Erythroblast (primary cell): ENCODE measurements around the gene BCAR3.

ENCODE experiments used
- GATA1 ChIP-seq: IDR thresholded peaks from 2 replicates; pipeline ENCODE4 v1.6.1; 2011; ENCODE audit warnings: low read depth, mild to moderate bottlenecking, control low read depth, low read length, moderate library complexity
- POLR2A ChIP-seq: IDR thresholded peaks from 2 replicates; pipeline ENCODE4 v1.6.1; 2011; ENCODE audit warnings: mild to moderate bottlenecking, low read length

- TF ChIP-seq POLR2A = no peak
- TF ChIP-seq GATA1 = no peak
Measured at GRCh38 chr1:93690921-93691789, 9.5 kb upstream of the BCAR3 start.
